Ascending aorta (tissue), 2 donors: ENCODE results near the gene APOL3. TPM values are rescaled to one million over a fixed set of nuclear protein-coding genes. Genes with fewer than 3 reads are reported as not detected.
"Not testable (repeated sequence)": the region's sequence is repeated elsewhere in the genome, so short reads cannot be mapped to it uniquely, and the experiment has no call there.

Experiments
- DNase-seq, 2 donors: peaks; one replicate each; pipeline ENCODE4 v3.0.0-alpha.2; 2019; ENCODE audit warnings: low spot score in 2 of 2
- H3K27ac ChIP-seq, 2 donors: fragments of 200-600 bp; sonication (generic); one replicate each; pipeline ENCODE4 v1.5.1; 2016 to 2017; ENCODE audit warnings: mild to moderate bottlenecking in 1 of 2
- H3K27me3 ChIP-seq: fragments of 200-600 bp; sonication (generic); one replicate; pipeline ENCODE4 v1.5.1; 2017
- H3K36me3 ChIP-seq, 2 donors: fragments of 200-600 bp; sonication (generic); one replicate each; pipeline ENCODE4 v1.5.1; 2016
- H3K4me1 ChIP-seq, 2 donors: fragments of 200-600 bp; sonication (generic); one replicate each; pipeline ENCODE4 v1.5.1; 2016 to 2017; ENCODE audit warnings: mild to moderate bottlenecking in 1 of 2
- H3K4me3 ChIP-seq, 2 donors: fragments of 200-600 bp; sonication (generic); one replicate each; pipeline ENCODE4 v1.5.1; 2016 to 2017; ENCODE audit warnings: mild to moderate bottlenecking in 1 of 2
- H3K9me3 ChIP-seq, 2 donors: fragments of 200-600 bp; sonication (generic); one replicate each; pipeline ENCODE4 v1.5.1; 2016
- CTCF ChIP-seq, 3 experiments: fragments of 200-600 bp in 2 of 3; fragments of 450-650 bp in 1 of 3; sonication (generic) in 2 of 3; IDR thresholded peaks; one replicate each; pipeline ENCODE4 v1.5.1; 2016 to 2019; ENCODE audit warnings: antibody characterized with exemption in 3 of 3, mild to moderate bottlenecking in 1 of 3, moderate library complexity in 1 of 3
- intact Hi-C: fragments of 100-400 bp; cut with DNase I; formaldehyde crosslinking; loops from one replicate; pipeline ENCODE4 v1.15.1; 2023
- total RNA-seq: library from RNA; depleted of rRNA; stranded (reverse); fragments of >200 nt; gene quantifications from one replicate; pipeline ENCODE4 v1.1.0, GENCODE V29; 2016

Gene APOL3
- total RNA-seq, 1 donor from 2014 or later: 47.3 TPM

GRCh38 chr22:36162127-36163034 lies 1.8 kb upstream of the APOL3 start:
- no peak for DNase-seq
- intact Hi-C loops: no loop called here
- Histone ChIP-seq H3K4me1 (peaks cover 0 to 35% of the 10 kb centered on the region in 2 donors), H3K4me3 (no peak overlapping the region), H3K27me3 (no peaks in the 10 kb centered on the region), H3K27ac (peak overlapping the region in 1 of 2 donors; percentile 3), H3K9me3 (no peaks in the 10 kb centered on the region), H3K36me3 (no peaks in the 10 kb centered on the region)
- TF ChIP-seq CTCF (IDR thresholded peaks at IDR 0.05): no peak

GRCh38 chr22:36161793-36162126 lies 1.2 kb upstream of the APOL3 start:
- H3K4me1 ChIP-seq: peaks cover 0 to 38% of the 10 kb centered on the region in 2 donors
- H3K4me3 ChIP-seq, H3K36me3 ChIP-seq, intact Hi-C loops, H3K27me3 ChIP-seq, DNase-seq, H3K9me3 ChIP-seq, H3K27ac ChIP-seq: not testable (repeated sequence)

GRCh38 chr22:36156515-36157419 lies 3.8 kb downstream of the APOL3 start:
- Histone ChIP-seq H3K4me1 (peaks cover 12 to 61% of the 10 kb centered on the region in 2 donors), H3K4me3 (peak overlapping the region; percentile 50 to 63), H3K9me3 (no peaks in the 10 kb centered on the region), H3K27me3 (no peaks in the 10 kb centered on the region), H3K36me3 (no peaks in the 10 kb centered on the region), H3K27ac (peak overlapping the region; percentile 94)
- intact Hi-C loops: loop anchor here (2.0 to 10.0 kb wide), 3 partner anchors 82 to 328 kb away; partner anchors contain the start of genes APOL2, MYH9 and TXN2
- no peak for TF ChIP-seq CTCF (IDR thresholded peaks at IDR 0.05)
- DNase-seq: peak; percentile 71 to 96

- H3K27ac ChIP-seq: peak overlapping the region; percentile 94
- intact Hi-C loops: loop anchor here (2.0 to 10.0 kb wide), 3 partner anchors 83 to 329 kb away; partner anchors contain the start of genes APOL2, MYH9 and TXN2
- peaks cover 12 to 61% of the 10 kb centered on the region in 2 donors for H3K4me1 ChIP-seq
- H3K9me3 ChIP-seq: no peaks in the 10 kb centered on the region
- no peak for DNase-seq
- no peaks in the 10 kb centered on the region for H3K36me3 ChIP-seq
- no peak for TF ChIP-seq CTCF (IDR thresholded peaks at IDR 0.05)
- peak overlapping the region; percentile 50 to 63 for H3K4me3 ChIP-seq
- no peaks in the 10 kb centered on the region for H3K27me3 ChIP-seq
Observed at GRCh38 chr22:36156119-36156514, 4.4 kb downstream of the APOL3 start.

- intact Hi-C loops: loop anchor here (2.0 to 10.0 kb wide), 3 partner anchors 83 to 329 kb away; partner anchors contain the start of genes APOL2, MYH9 and TXN2
- Histone ChIP-seq H3K27me3 (no peaks in the 10 kb centered on the region), H3K36me3 (no peaks in the 10 kb centered on the region), H3K9me3 (no peaks in the 10 kb centered on the region), H3K4me3 (peak overlapping the region; percentile 50 to 63), H3K27ac (peak overlapping the region; percentile 94), H3K4me1 (peaks cover 15 to 62% of the 10 kb centered on the region in 2 donors)
- no peak for TF ChIP-seq CTCF (IDR thresholded peaks at IDR 0.05)
- peak in 1 of 2 donors; percentile 82 for DNase-seq
Observed at GRCh38 chr22:36155702-36156101, 4.9 kb downstream of the APOL3 start.
